HL-60 (cell line): ENCODE measurements around the gene TNC.
A peak's percentile ranks its signal among the peaks of the same experiment; 100 is the strongest.

ENCODE experiments used
- CTCF ChIP-seq: IDR thresholded peaks from one replicate; pipeline ENCODE4 v1.5.1; 2011; ENCODE audit warnings: low read length, control low read depth, inconsistent platforms; ENCODE audit not compliant: insufficient read depth
- GABPA ChIP-seq: IDR thresholded peaks from 2 replicates; pipeline ENCODE4 v1.6.1; 2012; ENCODE audit warnings: low read depth
- POLR2AphosphoS5 ChIP-seq: IDR thresholded peaks from 2 replicates; pipeline ENCODE4 v1.6.1; 2012; ENCODE audit warnings: low read depth
- REST ChIP-seq: IDR thresholded peaks from 2 replicates; pipeline ENCODE4 v1.6.1; 2012; ENCODE audit warnings: low read depth; ENCODE audit not compliant: insufficient replicate concordance
- SPI1 ChIP-seq: IDR thresholded peaks from 2 replicates; pipeline ENCODE4 v1.6.1; 2012; ENCODE audit warnings: low read depth, mild to moderate bottlenecking, borderline replicate concordance

GRCh38 chr9:115042781-115043509 lies 75.0 kb downstream of the TNC start:
- TF ChIP-seq CTCF (no peak), POLR2AphosphoS5 (peak; percentile 36), REST (no peak), GABPA (no peak), SPI1 (peak; percentile 87)
